HFFc6 (cell line): ENCODE results near the gene IKBKE. TPM values are rescaled to one million over a fixed set of nuclear protein-coding genes. Genes with fewer than 3 reads are reported as not detected.

ENCODE experiments used
- DNase-seq: peaks from one replicate; pipeline ENCODE4 v3.0.0-alpha.2; 2018
- H3K27ac Mint-ChIP-seq: 2 replicates; pipeline ENCODE4 v1.8.0; 2020; ENCODE audit warnings: mild to moderate bottlenecking, mixed read lengths
- H3K27me3 Mint-ChIP-seq: 2 replicates; pipeline ENCODE4 v1.8.0; 2021; ENCODE audit warnings: mild to moderate bottlenecking, moderate library complexity, mixed read lengths; ENCODE audit not compliant: insufficient read depth
- H3K36me3 Mint-ChIP-seq: 2 replicates; pipeline ENCODE4 v1.8.0; 2021; ENCODE audit warnings: low read depth, mixed read lengths
- H3K4me1 Mint-ChIP-seq: 2 replicates; pipeline ENCODE4 v1.8.0; 2020; ENCODE audit warnings: low read depth, mixed read lengths
- H3K4me3 Mint-ChIP-seq: 2 replicates; pipeline ENCODE4 v1.8.0; 2020; ENCODE audit warnings: mild to moderate bottlenecking, moderate library complexity, mixed read lengths
- H3K9me3 Mint-ChIP-seq: 2 replicates; pipeline ENCODE4 v1.8.0; 2020; ENCODE audit warnings: mild to moderate bottlenecking, mixed read lengths
- CTCF ChIP-seq: fragments of 200-600 bp; sonication (generic); IDR thresholded peaks from 2 replicates; pipeline ENCODE4 v1.5.0; 2021; ENCODE audit warnings: antibody characterized with exemption, mild to moderate bottlenecking
- total RNA-seq, 6 experiments: library from RNA; stranded (reverse); fragmentation: NEBNext Ultra II Directional; extraction: Animal tissue kit (Norgen Biotek cat#: 25700); gene quantifications; 2 replicates in 1 of 6; 3 replicates in 5 of 6; pipeline ENCODE4 v1.2.3, GENCODE V29; 2021

The IKBKE gene
- total RNA-seq, 6 experiments from 2014 or later: 15.1 to 19.6 (median 17.1) TPM

GRCh38 chr1:206496131-206496793 is 26.0 kb downstream of the IKBKE start:
- Mint-ChIP-seq H3K27ac (no peak overlapping the region), H3K4me1 (peaks cover 21% of the 10 kb centered on the region), H3K9me3 (no peaks in the 10 kb centered on the region), H3K36me3 (peaks cover 25% of the 10 kb centered on the region), H3K27me3 (no peaks in the 10 kb centered on the region; the same call in 1 of the 2 replicates), H3K4me3 (no peak overlapping the region)
- no peak for DNase-seq
- no peak for TF ChIP-seq CTCF

DNA sequence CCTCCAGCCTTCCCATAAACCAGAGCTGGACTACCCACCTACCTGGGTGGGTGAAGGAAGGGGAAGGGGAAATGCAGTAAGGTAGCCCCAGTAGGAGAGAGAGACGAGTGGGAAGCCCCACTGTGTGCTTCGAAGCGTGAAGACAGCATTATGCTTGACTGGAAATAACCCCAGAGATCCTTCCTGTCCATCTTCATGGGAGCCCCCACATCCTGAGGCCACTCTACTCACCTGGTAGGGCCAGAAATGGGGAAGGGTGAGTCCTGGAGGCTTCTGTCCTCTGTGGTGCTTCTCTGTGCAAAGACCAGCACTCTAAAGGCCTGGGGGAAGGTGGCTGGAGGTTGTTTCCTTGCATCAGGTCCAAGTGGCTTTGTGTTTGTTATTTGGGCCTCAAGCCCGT is 27.1 kb downstream of the IKBKE start:
- peaks cover 5% of the 10 kb centered on the region for H3K27me3 Mint-ChIP-seq
- peaks cover 30% of the 10 kb centered on the region for H3K4me1 Mint-ChIP-seq
- TF ChIP-seq CTCF: no peak
- H3K4me3 Mint-ChIP-seq: no peak overlapping the region
- H3K9me3 Mint-ChIP-seq: no peaks in the 10 kb centered on the region
- no peak for DNase-seq
- H3K27ac Mint-ChIP-seq: no peak overlapping the region
- peaks cover 17% of the 10 kb centered on the region for H3K36me3 Mint-ChIP-seq

GRCh38 chr1:206497774-206498173 is 27.5 kb downstream of the IKBKE start:
- Mint-ChIP-seq H3K36me3 (peaks cover 14% of the 10 kb centered on the region), H3K27ac (no peak overlapping the region), H3K4me1 (peaks cover 34% of the 10 kb centered on the region), H3K9me3 (no peaks in the 10 kb centered on the region), H3K27me3 (peaks cover 5% of the 10 kb centered on the region), H3K4me3 (no peak overlapping the region)
- TF ChIP-seq CTCF: no peak
- no peak for DNase-seq

GRCh38 chr1:206498685-206499084 is 28.4 kb downstream of the IKBKE start:
- Mint-ChIP-seq H3K9me3 (no peaks in the 10 kb centered on the region), H3K4me3 (no peak overlapping the region), H3K27ac (no peak overlapping the region), H3K27me3 (peaks cover 5% of the 10 kb centered on the region), H3K36me3 (peaks cover 14% of the 10 kb centered on the region), H3K4me1 (peaks cover 43% of the 10 kb centered on the region)
- no peak for DNase-seq
- no peak for TF ChIP-seq CTCF

GRCh38 chr1:206500046-206500445 is 29.8 kb downstream of the IKBKE start:
- no peak overlapping the region for H3K27ac Mint-ChIP-seq
- peaks cover 5% of the 10 kb centered on the region for H3K27me3 Mint-ChIP-seq
- H3K9me3 Mint-ChIP-seq: no peaks in the 10 kb centered on the region
- H3K36me3 Mint-ChIP-seq: peaks cover 14% of the 10 kb centered on the region
- H3K4me3 Mint-ChIP-seq: no peak overlapping the region
- DNase-seq: no peak
- H3K4me1 Mint-ChIP-seq: peaks cover 56% of the 10 kb centered on the region
- TF ChIP-seq CTCF: no peak
